DMS114 treated with DMSO at 0.1 percent for 48 hours (cell line): ENCODE results near the gene SULT1C4.
"Not testable (repeated sequence)": the region's sequence is repeated elsewhere in the genome, so short reads cannot be mapped to it uniquely, and the experiment has no call there.

Experiments
- DNase-seq: peaks from one replicate; lab custom pipeline; 2025; ENCODE audit not compliant: unreplicated experiment; lab: John Stamatoyannopoulos, UW

Gene SULT1C4

DNA sequence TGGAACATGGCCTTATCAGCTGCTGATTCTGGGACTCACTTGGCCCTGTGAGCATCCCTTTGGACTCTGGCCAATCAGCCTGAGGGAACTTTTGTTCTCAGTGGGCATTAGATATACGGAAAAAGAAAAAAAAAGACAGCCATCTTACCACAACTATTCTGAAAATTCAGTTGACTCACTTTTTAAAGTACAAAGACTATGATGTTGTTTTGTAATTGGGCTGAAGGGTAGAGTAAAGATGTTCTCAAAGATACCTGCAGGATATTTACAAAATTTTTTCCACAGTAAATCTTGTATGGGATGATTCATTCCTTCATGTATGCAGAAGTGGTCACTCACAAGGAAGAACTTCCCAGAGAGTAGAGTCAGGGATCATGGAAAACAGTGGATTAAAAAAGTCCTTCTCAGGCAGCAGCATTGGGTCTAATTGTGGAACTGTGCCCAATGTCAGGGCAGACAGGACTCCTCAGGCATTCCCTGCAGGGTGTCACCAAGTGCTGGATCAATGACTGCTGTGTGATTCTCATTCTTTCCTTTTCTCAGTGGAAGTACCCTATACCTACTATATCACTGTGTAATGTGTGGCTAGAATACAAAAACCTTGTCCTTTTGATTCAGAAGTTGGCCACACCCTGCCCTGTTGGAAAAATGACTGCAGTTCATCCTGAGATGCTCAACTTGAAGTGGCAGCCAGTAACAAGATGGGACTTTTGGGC, 35.4 kb downstream of the SULT1C4 start:
- DNase-seq: no peak

DNA sequence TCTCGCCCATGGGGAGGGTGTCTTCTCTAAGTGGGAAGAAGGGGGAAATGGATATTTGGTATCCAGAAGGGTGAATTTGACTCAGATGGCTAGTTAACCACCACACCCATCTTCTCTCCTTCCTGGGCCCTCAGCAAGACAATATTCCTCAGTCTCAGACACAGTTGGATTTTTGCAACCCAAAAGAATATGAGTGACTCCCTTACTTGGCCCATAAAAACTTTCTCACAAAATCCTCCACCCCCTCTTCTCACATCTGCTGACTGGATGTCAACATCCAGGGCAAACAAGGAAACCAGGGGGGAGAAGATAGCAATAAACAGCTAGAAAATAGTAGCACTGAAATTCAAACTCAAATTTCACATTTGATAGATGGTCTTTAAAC, 35.9 kb downstream of the SULT1C4 start:
- DNase-seq: no peak

DNA sequence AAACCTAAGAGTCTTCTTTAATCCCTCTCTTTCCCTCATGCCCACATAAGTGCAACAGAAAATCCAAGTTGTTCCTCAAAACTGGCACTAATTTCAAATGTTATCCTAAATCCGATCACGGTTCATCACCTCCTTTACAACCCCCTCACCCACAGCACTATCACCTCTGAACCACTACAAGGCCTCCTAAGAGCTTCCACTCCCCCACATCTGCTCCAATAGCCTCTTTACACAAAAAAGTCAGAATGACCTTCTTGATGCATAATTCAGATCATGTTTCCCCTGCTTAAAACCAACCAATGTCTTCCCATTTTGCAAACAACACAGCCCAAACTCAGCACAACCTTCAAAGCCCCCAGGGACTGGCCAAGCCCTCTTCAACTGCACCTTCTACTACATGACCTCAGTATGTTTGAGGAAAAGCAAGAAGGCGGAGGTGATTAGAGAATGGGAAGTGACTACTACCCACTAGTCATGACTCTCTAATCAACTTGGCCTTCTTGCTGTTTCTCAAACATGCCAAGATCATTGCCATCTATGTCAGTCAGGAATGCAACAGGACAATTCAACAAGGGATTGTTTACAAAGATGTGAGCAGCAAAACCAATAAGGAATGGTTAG, 36.6 kb downstream of the SULT1C4 start:
- DNase-seq: no peak

DNA sequence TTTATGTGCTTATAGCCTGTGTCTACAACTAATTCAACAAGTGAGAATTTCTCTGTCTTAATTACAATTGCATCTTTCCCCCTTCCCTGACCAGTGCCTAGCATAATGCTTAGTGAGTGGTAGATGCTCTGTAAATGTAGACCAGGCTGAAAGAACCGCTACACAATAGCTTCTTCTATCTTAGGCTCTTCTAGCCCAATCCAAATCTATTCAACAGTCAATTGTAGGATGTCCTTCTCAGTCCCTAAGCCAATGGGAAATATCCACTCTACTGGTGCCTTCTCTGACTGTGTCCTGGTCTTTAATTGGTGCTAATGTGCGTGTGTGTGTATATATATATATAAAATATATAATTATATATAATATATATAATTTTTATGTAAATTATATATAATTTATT, 37.2 kb downstream of the SULT1C4 start:
- DNase-seq: no peak

DNA sequence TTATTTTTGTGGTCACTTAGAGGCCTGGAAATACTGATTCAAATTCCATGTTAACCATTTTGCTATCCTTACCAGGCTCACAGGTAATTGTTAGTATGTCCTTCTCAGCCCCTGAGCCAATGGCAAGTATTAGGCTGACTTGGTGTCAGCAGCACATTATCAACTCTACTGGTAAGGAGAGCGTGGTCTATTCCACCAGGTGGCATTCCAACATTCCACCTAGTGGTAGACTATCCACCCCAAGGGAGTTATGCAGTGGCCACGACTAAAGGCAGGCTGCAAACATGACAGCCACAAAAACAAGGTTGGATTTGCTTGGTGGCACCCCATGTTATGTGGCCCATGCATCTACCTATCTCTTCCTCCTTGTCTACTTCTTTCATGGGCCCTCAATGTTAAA, 39.5 kb downstream of the SULT1C4 start:
- DNase-seq: no peak

DNA sequence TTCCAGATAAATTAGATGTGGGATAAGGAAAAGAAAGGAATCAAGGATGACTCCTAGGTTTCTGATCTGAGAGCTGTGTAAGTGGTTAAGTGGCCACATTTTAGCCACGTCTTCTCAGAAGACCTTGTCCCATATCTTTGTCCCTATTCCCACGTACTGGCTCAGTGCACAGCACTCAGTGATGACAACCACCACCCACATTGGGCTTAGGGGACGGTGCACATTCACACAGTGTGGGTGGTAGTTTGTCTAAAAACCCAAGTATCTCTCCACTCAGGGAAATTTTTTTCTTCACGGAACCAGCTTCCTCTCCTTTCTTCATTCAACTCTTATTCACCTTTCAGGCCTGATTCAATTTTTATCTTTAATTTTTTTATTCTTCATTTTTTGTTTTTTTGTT, 40.7 kb downstream of the SULT1C4 start:
- no peak for DNase-seq

DNA sequence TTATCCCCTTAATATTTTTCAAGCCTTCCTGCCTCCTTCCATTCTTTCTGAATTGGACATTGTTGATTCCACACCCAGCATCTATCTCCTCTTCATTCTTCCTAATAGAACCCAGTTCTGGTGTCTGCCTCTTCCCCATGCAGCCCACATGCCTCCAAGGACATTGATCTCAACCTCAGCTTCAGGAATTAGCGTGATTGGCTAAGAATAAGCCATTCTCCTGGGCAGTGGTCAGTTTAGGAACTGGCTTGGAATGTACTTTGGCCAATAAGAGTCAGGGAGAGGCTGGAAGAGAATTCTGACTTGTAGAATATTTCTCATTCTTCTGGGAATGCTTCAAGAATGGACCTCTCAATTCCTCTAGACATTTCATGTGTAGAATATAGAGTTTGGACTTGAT, 45.3 kb downstream of the SULT1C4 start:
- DNase-seq: no peak

DNA sequence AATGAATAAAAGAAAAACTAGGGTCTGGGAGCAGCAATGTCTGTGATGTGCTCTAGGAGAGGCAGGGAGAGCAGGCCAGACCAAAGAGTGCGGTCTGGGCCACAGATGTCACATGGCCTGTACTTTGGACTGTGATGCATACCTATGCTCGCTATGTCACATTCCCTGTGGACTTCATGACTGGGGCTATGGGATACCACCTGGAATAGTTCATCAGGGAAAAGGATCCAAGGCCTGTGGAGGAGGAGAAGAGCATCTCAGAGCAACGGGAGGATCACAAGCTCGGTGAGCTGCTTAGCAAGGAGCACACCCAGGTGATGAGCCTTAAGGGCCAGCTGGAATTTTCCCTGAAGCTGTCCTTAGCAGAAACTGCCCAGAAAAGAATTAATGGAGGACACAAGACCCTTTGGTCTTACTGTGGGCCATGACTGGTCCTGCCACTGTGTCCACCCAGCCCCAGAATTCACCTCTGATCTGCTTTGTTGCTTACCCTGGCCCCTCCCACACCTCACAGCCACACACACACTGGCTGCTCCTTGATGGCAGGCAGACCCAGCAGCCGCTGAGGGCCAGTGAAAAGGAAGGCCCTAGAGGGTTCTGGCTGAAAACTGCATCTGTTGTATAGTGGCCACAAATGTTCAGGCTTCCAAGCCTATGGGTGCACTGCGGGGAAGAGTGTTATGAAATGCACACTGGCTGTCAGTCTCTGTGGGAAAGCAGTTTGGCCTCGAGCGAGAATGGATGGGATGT, 45.9 kb downstream of the SULT1C4 start:
- no peak for DNase-seq

DNA sequence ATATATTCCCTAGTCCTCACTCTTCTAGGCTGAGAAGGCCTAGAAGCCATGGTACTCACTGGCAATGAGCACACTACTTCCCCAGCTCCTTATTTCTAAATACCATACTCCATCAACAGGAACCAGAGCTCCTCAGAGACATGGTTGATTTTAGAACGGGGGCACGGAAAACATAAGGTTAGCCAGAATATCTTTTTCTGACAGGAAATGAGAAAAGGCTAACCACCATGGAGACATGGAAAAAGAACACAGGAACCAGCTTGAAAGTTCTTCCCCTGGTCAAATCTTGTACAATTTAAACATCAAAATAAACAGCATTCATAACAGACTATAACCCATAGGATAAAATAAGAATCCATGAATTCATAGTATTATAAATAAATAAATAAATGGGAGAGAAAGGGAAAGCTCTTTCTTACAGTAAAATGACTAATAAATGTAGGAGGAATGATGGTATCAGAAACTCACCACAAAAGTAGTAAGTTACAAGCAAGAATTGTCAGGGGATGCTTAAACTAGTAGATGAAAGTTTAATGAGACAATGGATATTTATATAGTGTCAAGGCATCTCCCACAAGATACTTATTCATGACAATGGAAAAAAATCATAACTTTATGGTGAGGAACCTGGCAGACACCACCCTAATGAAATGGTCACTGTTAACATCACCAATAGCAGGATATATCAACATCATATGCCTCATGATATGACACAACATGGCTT, 50.7 kb downstream of the SULT1C4 start:
- DNase-seq: no peak

DNA sequence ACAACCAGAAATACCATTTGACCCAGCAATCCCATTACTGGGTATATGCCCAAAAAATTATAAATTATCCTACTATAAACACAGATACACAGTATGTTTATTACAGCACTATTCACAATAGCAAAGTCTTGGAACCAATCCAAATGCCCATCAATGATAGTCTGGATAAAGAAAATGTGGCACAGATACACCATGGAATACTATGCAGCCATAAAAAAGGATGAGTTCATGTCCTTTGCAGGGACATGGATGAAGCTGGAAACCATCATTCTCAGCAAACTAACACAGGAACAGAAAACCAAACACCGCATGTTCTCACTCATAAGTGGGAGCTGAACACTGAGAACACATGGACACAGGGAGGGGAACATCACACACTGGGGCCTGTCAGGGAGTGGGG, 57.8 kb downstream of the SULT1C4 start:
- DNase-seq: not testable (repeated sequence)

DNA sequence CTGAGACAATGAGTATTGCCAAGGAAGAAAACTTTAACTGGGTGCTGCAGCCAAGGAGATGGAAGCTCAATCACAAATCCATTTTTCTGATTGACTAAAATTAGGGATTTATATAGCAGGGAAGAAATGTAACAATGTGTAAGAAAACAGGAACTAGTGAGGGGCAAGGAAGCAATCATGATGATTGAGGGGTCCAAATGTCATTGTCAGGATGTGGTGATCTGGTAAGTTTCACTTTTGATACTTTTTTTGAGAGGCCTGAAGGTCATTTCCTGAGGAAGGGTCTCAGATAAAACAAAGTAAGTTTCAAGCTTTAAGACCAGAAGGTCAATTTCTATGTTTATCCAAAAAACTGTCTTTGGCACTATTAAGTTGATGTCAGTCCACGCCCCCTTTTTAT, 59.2 kb downstream of the SULT1C4 start:
- no peak for DNase-seq
